ENCODE results near the gene PGD. TPM values are rescaled to one million over a fixed set of nuclear protein-coding genes. Genes with fewer than 3 reads are reported as not detected.
"Not testable (repeated sequence)": the region's sequence is repeated elsewhere in the genome, so short reads cannot be mapped to it uniquely, and the experiment has no call there.

PGD gene
- total RNA-seq, 2 donors from 2014 or later, result 115 to 124 TPM

DNA sequence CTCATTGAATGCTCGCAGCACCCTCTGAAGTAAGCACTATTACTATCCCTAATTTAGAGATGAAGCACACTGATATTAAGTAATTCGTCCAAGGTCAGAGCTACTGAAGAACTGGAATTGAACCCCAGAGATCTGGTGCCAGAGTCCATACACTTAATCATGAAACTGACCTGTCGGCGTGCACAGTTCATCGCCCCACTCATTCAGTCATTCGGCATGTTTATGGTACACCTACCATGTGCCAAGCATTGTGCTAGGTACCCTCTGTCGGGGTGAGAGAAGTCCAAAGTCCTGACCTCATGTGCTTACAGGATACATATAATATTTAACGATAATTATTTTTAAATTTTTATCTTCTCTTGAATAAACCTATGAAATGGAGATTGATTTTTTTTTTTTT is 25.8 kb downstream of the PGD start:
- H3K4me3 ChIP-seq, result no peak overlapping the region
- no peak overlapping the region for H3K27ac ChIP-seq
- no peaks in the 10 kb centered on the region for H3K9me3 ChIP-seq
- no peak overlapping the region for H3K9ac ChIP-seq (ENCODE audit: low read depth in 2 of 2, low read length in 2 of 2)
- no peaks in the 10 kb centered on the region for H3K27me3 ChIP-seq
- H3K36me3 ChIP-seq, result peaks cover 3% of the 10 kb centered on the region
- DNase-seq, result no peak
- no peaks in the 10 kb centered on the region for H3K4me1 ChIP-seq
- intact Hi-C loops (cut with DNase I), result no loop called here
- TF ChIP-seq, protein P1, sequence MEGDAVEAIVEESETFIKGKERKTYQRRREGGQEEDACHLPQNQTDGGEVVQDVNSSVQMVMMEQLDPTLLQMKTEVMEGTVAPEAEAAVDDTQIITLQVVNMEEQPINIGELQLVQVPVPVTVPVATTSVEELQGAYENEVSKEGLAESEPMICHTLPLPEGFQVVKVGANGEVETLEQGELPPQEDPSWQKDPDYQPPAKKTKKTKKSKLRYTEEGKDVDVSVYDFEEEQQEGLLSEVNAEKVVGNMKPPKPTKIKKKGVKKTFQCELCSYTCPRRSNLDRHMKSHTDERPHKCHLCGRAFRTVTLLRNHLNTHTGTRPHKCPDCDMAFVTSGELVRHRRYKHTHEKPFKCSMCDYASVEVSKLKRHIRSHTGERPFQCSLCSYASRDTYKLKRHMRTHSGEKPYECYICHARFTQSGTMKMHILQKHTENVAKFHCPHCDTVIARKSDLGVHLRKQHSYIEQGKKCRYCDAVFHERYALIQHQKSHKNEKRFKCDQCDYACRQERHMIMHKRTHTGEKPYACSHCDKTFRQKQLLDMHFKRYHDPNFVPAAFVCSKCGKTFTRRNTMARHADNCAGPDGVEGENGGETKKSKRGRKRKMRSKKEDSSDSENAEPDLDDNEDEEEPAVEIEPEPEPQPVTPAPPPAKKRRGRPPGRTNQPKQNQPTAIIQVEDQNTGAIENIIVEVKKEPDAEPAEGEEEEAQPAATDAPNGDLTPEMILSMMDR (IDR thresholded peaks at IDR 0.05), result no peak

- H3K27ac ChIP-seq; H3K9me3 ChIP-seq; H3K4me1 ChIP-seq; H3K9ac ChIP-seq (ENCODE audit: low read depth in 2 of 2, low read length in 2 of 2); DNase-seq; H3K27me3 ChIP-seq; H3K4me3 ChIP-seq; H3K36me3 ChIP-seq; intact Hi-C loops (cut with DNase I): not testable (repeated sequence)
These were observed 27.1 kb downstream of the PGD start for GRCh38 chr1:10425826-10426534.

DNA sequence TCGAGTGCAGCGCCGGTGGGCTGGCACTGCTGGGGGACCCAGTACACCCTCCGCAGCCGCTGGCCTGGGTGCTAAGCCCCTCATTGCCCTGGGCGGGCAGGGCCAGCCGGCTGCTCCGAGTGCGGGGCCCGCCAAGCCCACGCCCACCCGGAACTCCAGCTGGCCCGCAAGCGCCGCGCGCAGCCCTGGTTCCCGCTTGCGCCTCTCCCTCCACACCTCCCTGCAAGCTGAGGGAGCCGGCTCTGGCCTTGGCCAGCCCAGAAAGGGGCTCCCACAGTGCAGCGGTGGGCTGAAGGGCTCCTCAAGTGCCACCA is 27.6 kb downstream of the PGD start:
- H3K9me3 ChIP-seq; H3K27me3 ChIP-seq; DNase-seq; H3K27ac ChIP-seq; intact Hi-C loops (cut with DNase I); H3K36me3 ChIP-seq; H3K9ac ChIP-seq (ENCODE audit: low read depth in 2 of 2, low read length in 2 of 2); H3K4me3 ChIP-seq; H3K4me1 ChIP-seq: not testable (repeated sequence)

GRCh38 chr1:10428984-10429383 is 30.1 kb downstream of the PGD start:
- H3K27me3 ChIP-seq, result no peaks in the 10 kb centered on the region
- no peak overlapping the region for H3K4me3 ChIP-seq
- H3K27ac ChIP-seq, result no peak overlapping the region
- TF ChIP-seq, protein P1 (IDR thresholded peaks at IDR 0.05), result no peak
- no peak for DNase-seq
- intact Hi-C loops (cut with DNase I), result loop anchor here (1.0 kb wide), 1 partner anchor 51 kb away; no protein-coding TSS in a partner anchor
- no peak overlapping the region for H3K9ac ChIP-seq (ENCODE audit: low read depth in 2 of 2, low read length in 2 of 2)
- H3K4me1 ChIP-seq, result peaks cover 4% of the 10 kb centered on the region
- no peaks in the 10 kb centered on the region for H3K9me3 ChIP-seq
- no peaks in the 10 kb centered on the region for H3K36me3 ChIP-seq

DNA sequence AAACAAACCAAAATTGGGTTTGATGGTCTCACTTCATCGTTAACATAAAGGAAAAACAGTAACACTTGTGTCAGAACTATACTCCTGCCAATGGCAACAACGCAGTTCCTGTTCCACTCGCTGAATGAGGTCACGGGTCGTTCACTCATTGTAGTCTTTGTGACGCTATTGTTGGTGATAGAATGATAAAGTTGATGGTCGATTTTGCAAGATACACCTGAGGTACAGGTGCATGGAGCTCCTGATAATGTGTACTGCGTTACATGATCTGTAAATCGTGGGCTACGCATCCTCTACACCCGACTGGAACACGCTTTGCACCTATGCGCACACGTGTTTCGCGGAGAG is 31.0 kb downstream of the PGD start:
- peak overlapping the region; percentile 81 to 85 for H3K9ac ChIP-seq (ENCODE audit: low read depth in 2 of 2, low read length in 2 of 2)
- TF ChIP-seq, protein P1 (IDR thresholded peaks at IDR 0.05), result no peak
- peak overlapping the region; percentile 72 for H3K4me3 ChIP-seq
- no peaks in the 10 kb centered on the region for H3K36me3 ChIP-seq
- intact Hi-C loops (cut with DNase I), result loop anchor here (2.0 to 5.0 kb wide), 2 partner anchors 47 to 65 kb away; no protein-coding TSS in a partner anchor
- peak; percentile 30 for DNase-seq
- peaks cover 4% of the 10 kb centered on the region for H3K4me1 ChIP-seq
- H3K27me3 ChIP-seq, result no peaks in the 10 kb centered on the region
- peak overlapping the region; percentile 21 for H3K27ac ChIP-seq
- no peaks in the 10 kb centered on the region for H3K9me3 ChIP-seq

DNA sequence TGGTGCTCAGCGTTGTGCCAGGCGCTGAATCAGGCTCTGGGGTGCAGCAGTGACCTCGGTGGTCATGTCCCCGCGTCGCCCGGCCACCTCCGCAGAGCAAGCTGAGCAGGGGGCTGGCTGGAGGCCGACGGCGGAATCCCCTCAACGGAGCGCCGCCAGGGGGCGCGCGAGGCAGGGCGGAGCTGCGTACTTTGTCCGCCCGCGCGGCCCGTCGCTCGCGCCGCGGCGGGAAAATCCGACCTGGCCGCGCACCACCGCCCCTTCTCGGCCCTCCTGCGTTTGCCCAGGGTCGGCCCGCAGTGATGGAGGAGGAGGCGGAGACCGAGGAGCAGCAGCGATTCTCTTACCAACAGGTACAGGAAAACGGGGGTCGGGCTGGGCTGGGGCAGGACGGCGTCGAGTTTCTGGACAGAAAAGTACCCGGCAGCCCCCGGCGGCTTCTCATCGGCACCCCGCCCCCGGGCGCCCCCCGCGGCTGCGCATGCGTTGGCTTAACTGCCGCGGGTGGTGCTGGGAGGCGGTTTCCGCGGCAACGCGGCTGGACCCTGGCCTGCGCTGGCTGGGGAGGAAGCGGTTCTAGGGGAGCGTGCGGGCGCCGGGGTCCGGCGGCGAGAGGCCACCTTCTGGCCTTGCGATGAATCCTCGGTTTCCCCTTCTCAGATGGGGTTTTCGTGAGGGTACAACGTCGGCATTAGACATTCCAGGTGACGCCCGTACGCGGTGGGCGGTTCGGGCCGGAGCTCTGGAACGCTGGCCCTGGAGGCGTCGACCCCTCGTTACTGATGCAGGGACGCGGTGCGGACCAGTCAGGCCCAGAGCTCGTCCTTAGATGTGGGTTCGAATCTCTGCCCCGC is 31.6 kb downstream of the PGD start, which contains the start of gene CENPS:
Gene CENPS (plus strand): TSS at position 218 of the 854 bp plus-strand sequence. CDS start 85 bp downstream, at position 303.
- H3K27ac ChIP-seq, result peak within 1 kb of the TSS; percentile 21
- DNase-seq, result peak; percentile 92
- peaks cover 4% of the 10 kb centered on the region for H3K4me1 ChIP-seq
- intact Hi-C loops (cut with DNase I), result loop anchor here (2.0 to 5.0 kb wide), 2 partner anchors 47 to 64 kb away; no protein-coding TSS in a partner anchor
- H3K4me3 ChIP-seq, result peak within 1 kb of the TSS; percentile 72
- TF ChIP-seq, protein P1 (IDR thresholded peaks at IDR 0.05), result peak; percentile 95
- no peaks in the 10 kb centered on the region for H3K36me3 ChIP-seq
- no peaks in the 10 kb centered on the region for H3K9me3 ChIP-seq
- peak within 1 kb of the TSS; percentile 85 for H3K9ac ChIP-seq (ENCODE audit: low read depth in 2 of 2, low read length in 2 of 2)
- no peaks in the 10 kb centered on the region for H3K27me3 ChIP-seq
